HepG2 (cell line): ENCODE data around the gene RPS2. TPM values are rescaled to one million over a fixed set of nuclear protein-coding genes. Genes with fewer than 3 reads are reported as not detected.

Source experiments
- FOXO1 ChIP-seq: sonication (generic); formaldehyde crosslinking; IDR thresholded peaks from 2 replicates; pipeline ENCODE4 v1.4.0; 2020; ENCODE audit warnings: missing genetic modification reagents
- HDAC1 ChIP-seq: sonication (generic); formaldehyde crosslinking; IDR thresholded peaks from 2 replicates; pipeline ENCODE4 v1.5.1; 2020; ENCODE audit warnings: mild to moderate bottlenecking, missing genetic modification reagents
- ISX ChIP-seq: sonication (generic); formaldehyde crosslinking; conservative IDR thresholded peaks from 2 replicates; pipeline ENCODE4 v1.5.0; 2020; ENCODE audit warnings: missing genetic modification reagents
- KAT8 ChIP-seq: IDR thresholded peaks from 2 replicates; pipeline ENCODE4 v1.6.1; 2016; ENCODE audit warnings: missing genetic modification reagents, missing compliant biosample characterization
- PHF8 ChIP-seq: sonication (generic); formaldehyde crosslinking; IDR thresholded peaks from 2 replicates; pipeline ENCODE4 v1.5.0; 2020; ENCODE audit warnings: missing genetic modification reagents
- SAP130 ChIP-seq: IDR thresholded peaks from 2 replicates; pipeline ENCODE4 v1.6.1; 2016; ENCODE audit warnings: low read depth
- SMAD1 ChIP-seq: sonication (generic); formaldehyde crosslinking; IDR thresholded peaks from 2 replicates; pipeline ENCODE4 v1.4.0; 2020; ENCODE audit warnings: missing genetic modification reagents, low read depth, mild to moderate bottlenecking, borderline replicate concordance
- SMARCE1 ChIP-seq: fragments of 450-650 bp; IDR thresholded peaks from 2 replicates; pipeline ENCODE4 v1.6.1; 2017; ENCODE audit warnings: borderline replicate concordance
- TBP ChIP-seq: sonication (generic); formaldehyde crosslinking; IDR thresholded peaks from 2 replicates; pipeline ENCODE4 v1.5.0; 2020; ENCODE audit warnings: missing genetic modification reagents
- TFDP1 ChIP-seq: IDR thresholded peaks from 2 replicates; pipeline ENCODE4 v1.6.1; 2016; ENCODE audit warnings: missing compliant biosample characterization, missing genetic modification reagents, borderline replicate concordance
- UBTF ChIP-seq: sonication (generic); formaldehyde crosslinking; IDR thresholded peaks from 2 replicates; pipeline ENCODE4 v1.4.0; 2020; ENCODE audit warnings: mild to moderate bottlenecking, missing genetic modification reagents
- ZFP36L1 ChIP-seq: sonication (generic); formaldehyde crosslinking; IDR thresholded peaks from 2 replicates; pipeline ENCODE4 v1.8.0; 2022; ENCODE audit warnings: mild to moderate bottlenecking, missing genetic modification reagents, moderate library complexity
- ZNF281 ChIP-seq: sonication (generic); formaldehyde crosslinking; IDR thresholded peaks from 2 replicates; pipeline ENCODE4 v1.4.0; 2020; ENCODE audit warnings: missing genetic modification reagents, borderline replicate concordance
- ZNF670 ChIP-seq: sonication (generic); formaldehyde crosslinking; IDR thresholded peaks from 2 replicates; pipeline ENCODE4 v1.8.0; 2022; ENCODE audit warnings: mild to moderate bottlenecking, missing genetic modification reagents, borderline replicate concordance
- polyA plus RNA-seq, 8 experiments: library from polyadenylated mRNA; depleted of rRNA in 3 of 8; stranded (reverse) in 7 of 8; unstranded in 1 of 8; fragments of >200 nt; fragmentation: Illumina TruSeq in 4 of 8; extraction: Trizol in 4 of 8; gene quantifications; 2 replicates each; pipeline versions ENCODE4 v1.2.1 to v1.2.3, GENCODE V29; 2011 to 2016; ENCODE audit warnings: low read depth in 4 of 8, missing spikeins in 1 of 8, mixed read lengths in 1 of 8; ENCODE audit not compliant: insufficient read depth in 1 of 8
- total RNA-seq, 5 experiments: library from RNA; depleted of rRNA; stranded (reverse); fragments of >200 nt; fragmentation: Illumina TruSeq; extraction: Trizol; gene quantifications; 2 replicates each; pipeline ENCODE4 v1.2.3, GENCODE V29; 2016; ENCODE audit warnings: low read depth in 1 of 5
- TF ChIP-seq, protein P1 (sequence below): sonication (generic); formaldehyde crosslinking; IDR thresholded peaks from 2 replicates; pipeline ENCODE4 v1.5.1; 2020; ENCODE audit warnings: mild to moderate bottlenecking, missing genetic modification reagents, moderate library complexity
- TF ChIP-seq, protein P2 (sequence below): IDR thresholded peaks from 2 replicates; pipeline ENCODE4 v1.6.1; 2016; ENCODE audit warnings: missing biosample characterization, missing genetic modification reagents, low read depth

Gene RPS2
- total and polyA plus RNA-seq, 2 of the 13 experiments (the other 11 are each of a cell fraction or from before 2014, with no cell fraction given): 1,908 to 4,514 TPM

- TF ChIP-seq, protein P1, sequence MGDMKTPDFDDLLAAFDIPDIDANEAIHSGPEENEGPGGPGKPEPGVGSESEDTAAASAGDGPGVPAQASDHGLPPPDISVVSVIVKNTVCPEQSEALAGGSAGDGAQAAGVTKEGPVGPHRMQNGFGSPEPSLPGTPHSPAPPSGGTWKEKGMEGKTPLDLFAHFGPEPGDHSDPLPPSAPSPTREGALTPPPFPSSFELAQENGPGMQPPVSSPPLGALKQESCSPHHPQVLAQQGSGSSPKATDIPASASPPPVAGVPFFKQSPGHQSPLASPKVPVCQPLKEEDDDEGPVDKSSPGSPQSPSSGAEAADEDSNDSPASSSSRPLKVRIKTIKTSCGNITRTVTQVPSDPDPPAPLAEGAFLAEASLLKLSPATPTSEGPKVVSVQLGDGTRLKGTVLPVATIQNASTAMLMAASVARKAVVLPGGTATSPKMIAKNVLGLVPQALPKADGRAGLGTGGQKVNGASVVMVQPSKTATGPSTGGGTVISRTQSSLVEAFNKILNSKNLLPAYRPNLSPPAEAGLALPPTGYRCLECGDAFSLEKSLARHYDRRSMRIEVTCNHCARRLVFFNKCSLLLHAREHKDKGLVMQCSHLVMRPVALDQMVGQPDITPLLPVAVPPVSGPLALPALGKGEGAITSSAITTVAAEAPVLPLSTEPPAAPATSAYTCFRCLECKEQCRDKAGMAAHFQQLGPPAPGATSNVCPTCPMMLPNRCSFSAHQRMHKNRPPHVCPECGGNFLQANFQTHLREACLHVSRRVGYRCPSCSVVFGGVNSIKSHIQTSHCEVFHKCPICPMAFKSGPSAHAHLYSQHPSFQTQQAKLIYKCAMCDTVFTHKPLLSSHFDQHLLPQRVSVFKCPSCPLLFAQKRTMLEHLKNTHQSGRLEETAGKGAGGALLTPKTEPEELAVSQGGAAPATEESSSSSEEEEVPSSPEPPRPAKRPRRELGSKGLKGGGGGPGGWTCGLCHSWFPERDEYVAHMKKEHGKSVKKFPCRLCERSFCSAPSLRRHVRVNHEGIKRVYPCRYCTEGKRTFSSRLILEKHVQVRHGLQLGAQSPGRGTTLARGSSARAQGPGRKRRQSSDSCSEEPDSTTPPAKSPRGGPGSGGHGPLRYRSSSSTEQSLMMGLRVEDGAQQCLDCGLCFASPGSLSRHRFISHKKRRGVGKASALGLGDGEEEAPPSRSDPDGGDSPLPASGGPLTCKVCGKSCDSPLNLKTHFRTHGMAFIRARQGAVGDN (CRISPR knock-in tag): peak; percentile 72
- TF ChIP-seq ZNF281: peak; percentile 16; the same call in 1 of the 2 replicates
- no peak for TF ChIP-seq ISX (CRISPR knock-in tag)
- TF ChIP-seq UBTF (CRISPR knock-in tag): peak; percentile 75
- TF ChIP-seq SMAD1 (CRISPR knock-in tag): no peak
- TF ChIP-seq KAT8: peak; percentile 15; the same call in 1 of the 2 replicates
- peak; percentile 61; the same call in 1 of the 2 replicates for TF ChIP-seq ZNF670
- peak; percentile 9; the same call in 1 of the 2 replicates for TF ChIP-seq FOXO1 (CRISPR knock-in tag)
- peak; percentile 75 for TF ChIP-seq HDAC1 (CRISPR knock-in tag)
- peak; percentile 41 for TF ChIP-seq SAP130
- TF ChIP-seq SMARCE1: no peak
- peak; percentile 24; the same call in 1 of the 2 replicates for TF ChIP-seq TFDP1 (CRISPR knock-in tag)
- no peak for TF ChIP-seq ZFP36L1 (CRISPR knock-in tag)
- TF ChIP-seq, protein P2, sequence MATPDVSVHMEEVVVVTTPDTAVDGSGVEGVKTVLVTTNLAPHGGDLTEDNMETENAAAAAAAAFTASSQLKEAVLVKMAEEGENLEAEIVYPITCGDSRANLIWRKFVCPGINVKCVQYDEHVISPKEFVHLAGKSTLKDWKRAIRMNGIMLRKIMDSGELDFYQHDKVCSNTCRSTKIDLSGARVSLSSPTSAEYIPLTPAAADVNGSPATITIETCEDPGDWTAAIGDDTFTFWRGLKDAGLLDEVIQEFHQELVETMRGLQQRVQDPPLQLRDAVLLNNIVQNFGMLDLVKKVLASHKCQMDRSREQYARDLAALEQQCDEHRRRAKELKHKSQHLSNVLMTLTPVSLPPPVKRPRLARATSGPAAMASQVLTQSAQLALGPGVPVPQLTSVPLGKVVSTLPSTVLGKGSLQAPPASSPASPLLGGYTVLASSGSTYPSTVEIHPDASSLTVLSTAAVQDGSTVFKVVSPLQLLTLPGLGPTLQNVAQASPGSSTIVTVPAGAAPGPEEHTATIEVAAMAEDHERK (CRISPR knock-in tag): no peak
- TF ChIP-seq TBP (CRISPR knock-in tag): no peak
- TF ChIP-seq PHF8: peak; percentile 27; the same call in 1 of the 2 replicates
Measured at GRCh38 chr16:1932050-1933028, 32.3 kb downstream of the RPS2 start (continued).
